Fibroblast of lung (primary cell): ENCODE results near the gene OPA1. TPM values are rescaled to one million over a fixed set of nuclear protein-coding genes. Genes with fewer than 3 reads are reported as not detected.

Experiments used
- DNase-seq, 2 donors: peaks; one replicate each; pipeline versions ENCODE4 v3.0.0 to v3.0.0-alpha.2; 2010; ENCODE audit warnings: low read depth in 2 of 2
- H2AFZ ChIP-seq: 2 replicates; pipeline ENCODE4 v1.5.1; 2012; ENCODE audit warnings: low read length, control low read depth, inconsistent platforms
- H3K27ac ChIP-seq: 2 replicates; pipeline ENCODE4 v1.5.1; 2011; ENCODE audit warnings: low read length, control low read depth; ENCODE audit not compliant: insufficient read depth
- H3K27me3 ChIP-seq: 2 replicates; pipeline ENCODE4 v1.5.1; 2011; ENCODE audit warnings: mild to moderate bottlenecking, low read length; ENCODE audit not compliant: control insufficient read depth, insufficient read depth
- H3K36me3 ChIP-seq: 2 replicates; pipeline ENCODE4 v1.5.1; 2011; ENCODE audit warnings: low read length; ENCODE audit not compliant: control insufficient read depth, insufficient read depth
- H3K4me1 ChIP-seq: 2 replicates; pipeline ENCODE4 v1.5.1; 2011; ENCODE audit warnings: low read length; ENCODE audit not compliant: control insufficient read depth, insufficient read depth; ENCODE audit errors: extremely low read depth
- H3K4me2 ChIP-seq: 2 replicates; pipeline ENCODE4 v1.5.1; 2011; ENCODE audit warnings: low read length, control low read depth; ENCODE audit not compliant: insufficient read depth; ENCODE audit errors: extremely low read depth
- H3K4me3 ChIP-seq, 4 experiments: fragments of 200-600 bp in 1 of 4; sonication (generic) in 1 of 4; replicated peaks in 1 of 4; 2 replicates each; pipeline ENCODE4 v1.5.1; 2011 to 2016; ENCODE audit warnings: low read length in 4 of 4, low read depth in 3 of 4, mild to moderate bottlenecking in 3 of 4, control low read depth in 2 of 4, inconsistent platforms in 1 of 4, mixed read lengths in 1 of 4; ENCODE audit not compliant: insufficient read depth in 1 of 4; ENCODE audit errors: control extremely low read depth in 1 of 4
- H3K79me2 ChIP-seq: 2 replicates; pipeline ENCODE4 v1.5.1; 2012; ENCODE audit warnings: mild to moderate bottlenecking, low read length, inconsistent platforms; ENCODE audit not compliant: control insufficient read depth, insufficient read depth
- H3K9ac ChIP-seq: 2 replicates; pipeline ENCODE4 v1.5.1; 2011; ENCODE audit warnings: mild to moderate bottlenecking, low read length, control low read depth; ENCODE audit not compliant: insufficient read depth
- H3K9me3 ChIP-seq: 2 replicates; pipeline ENCODE4 v1.5.1; 2012; ENCODE audit warnings: low read depth, low read length; ENCODE audit not compliant: control insufficient read depth, insufficient read depth
- H4K20me1 ChIP-seq: 2 replicates; pipeline ENCODE4 v1.5.1; 2011; ENCODE audit warnings: low read length; ENCODE audit not compliant: control insufficient read depth, insufficient read depth; ENCODE audit errors: extremely low read depth
- CTCF ChIP-seq, 2 donors: IDR thresholded peaks in 1 of 2; conservative IDR thresholded peaks in 1 of 2; 1 replicate in 1 of 2; 2 replicates in 1 of 2; pipeline ENCODE4 v1.5.1; 2011 to 2012; ENCODE audit warnings: low read length in 2 of 2, control low read depth in 1 of 2, inconsistent platforms in 1 of 2, low read depth in 1 of 2, mild to moderate bottlenecking in 1 of 2
- EZH2 ChIP-seq: IDR thresholded peaks from 2 replicates; pipeline ENCODE4 v1.5.1; 2012; ENCODE audit warnings: low read length, control low read depth, mild to moderate bottlenecking; ENCODE audit errors: missing control alignments
- polyA plus RNA-seq, 2 donors: library from polyadenylated mRNA; depleted of rRNA in 1 of 2; stranded (reverse) in 1 of 2; unstranded in 1 of 2; fragments of >200 nt; gene quantifications; 2 replicates each; pipeline ENCODE4 v1.2.1, GENCODE V29; 2011 to 2012; ENCODE audit warnings: missing spikeins in 1 of 2
- total RNA-seq: library from RNA; depleted of rRNA; stranded (reverse); fragments of >200 nt; gene quantifications from 2 replicates; pipeline ENCODE4 v1.2.1, GENCODE V29; 2014

OPA1 gene
- total and polyA plus RNA-seq, 2 donors (not counting 1 experiment from before 2014, with no cell fraction given) = 40.6 to 63.9 TPM

- no peak for DNase-seq
- H3K9ac ChIP-seq = no peak overlapping the region
- no peaks in the 10 kb centered on the region for H4K20me1 ChIP-seq
- no peaks in the 10 kb centered on the region for H3K79me2 ChIP-seq
- no peaks in the 10 kb centered on the region for H3K9me3 ChIP-seq
- no peak overlapping the region for H3K4me2 ChIP-seq
- no peak overlapping the region for H3K27ac ChIP-seq
- peaks cover 4% of the 10 kb centered on the region for H3K36me3 ChIP-seq
- no peak overlapping the region for H3K4me3 ChIP-seq
- no peak overlapping the region for H2AFZ ChIP-seq
- H3K27me3 ChIP-seq = no peaks in the 10 kb centered on the region
- H3K4me1 ChIP-seq = peaks cover 2% of the 10 kb centered on the region
- no peak for TF ChIP-seq CTCF (conservative IDR thresholded peaks at IDR 0.05 in 1 of 2, IDR thresholded peaks at IDR 0.05 in 1 of 2; ENCODE audit: low read depth in 1 of 2, low read length in 2 of 2)
- TF ChIP-seq EZH2 = no peak
Observed at GRCh38 chr3:193637831-193638230, 44.8 kb downstream of the OPA1 start.

GRCh38 chr3:193638833-193639232, 45.8 kb downstream of the OPA1 start:
- Histone ChIP-seq H3K27ac (no peak overlapping the region), H3K27me3 (no peaks in the 10 kb centered on the region), H3K4me3 (no peak overlapping the region), H3K79me2 (no peaks in the 10 kb centered on the region), H3K4me2 (no peak overlapping the region), H4K20me1 (no peaks in the 10 kb centered on the region), H3K36me3 (peaks cover 3% of the 10 kb centered on the region), H3K4me1 (peaks cover 2% of the 10 kb centered on the region), H3K9ac (no peak overlapping the region), H2AFZ (no peak overlapping the region), H3K9me3 (no peaks in the 10 kb centered on the region)
- TF ChIP-seq EZH2 (no peak), CTCF (conservative IDR thresholded peaks at IDR 0.05 in 1 of 2, IDR thresholded peaks at IDR 0.05 in 1 of 2; ENCODE audit: low read depth in 1 of 2, low read length in 2 of 2) (no peak)
- DNase-seq = no peak

GRCh38 chr3:193640165-193640715, 47.2 kb downstream of the OPA1 start:
- Histone ChIP-seq H3K4me2 (no peak overlapping the region), H3K9ac (no peak overlapping the region), H4K20me1 (no peaks in the 10 kb centered on the region), H3K9me3 (no peaks in the 10 kb centered on the region), H3K4me3 (no peak overlapping the region), H2AFZ (no peak overlapping the region), H3K79me2 (no peaks in the 10 kb centered on the region), H3K36me3 (peaks cover 3% of the 10 kb centered on the region), H3K27me3 (no peaks in the 10 kb centered on the region), H3K4me1 (peaks cover 2% of the 10 kb centered on the region), H3K27ac (no peak overlapping the region)
- TF ChIP-seq CTCF (conservative IDR thresholded peaks at IDR 0.05 in 1 of 2, IDR thresholded peaks at IDR 0.05 in 1 of 2; ENCODE audit: low read depth in 1 of 2, low read length in 2 of 2) (no peak), EZH2 (no peak)
- no peak for DNase-seq
